HepG2 (cell line): ENCODE data around the gene NVL. TPM values are rescaled to one million over a fixed set of nuclear protein-coding genes. Genes with fewer than 3 reads are reported as not detected.

Experiments used
- AKAP8 ChIP-seq: sonication (generic); formaldehyde crosslinking; IDR thresholded peaks from 2 replicates; pipeline ENCODE4 v1.5.1; 2020; ENCODE audit warnings: mild to moderate bottlenecking, missing genetic modification reagents
- KDM6A ChIP-seq: IDR thresholded peaks from 2 replicates; pipeline ENCODE4 v1.6.1; 2016; ENCODE audit warnings: low read depth
- MAZ ChIP-seq, 2 experiments: sonication (generic) in 1 of 2; formaldehyde crosslinking in 1 of 2; IDR thresholded peaks; 2 replicates each; pipeline versions ENCODE4 v1.5.0 to v1.6.1; 2012 to 2020; ENCODE audit warnings: low read depth in 2 of 2, mild to moderate bottlenecking in 2 of 2, borderline replicate concordance in 1 of 2, improper control_type of control experiment in 1 of 2, low read length in 1 of 2, missing genetic modification reagents in 1 of 2, moderate library complexity in 1 of 2
- MTERF4 ChIP-seq: sonication (generic); formaldehyde crosslinking; IDR thresholded peaks from 2 replicates; pipeline ENCODE4 v1.8.0; 2023; ENCODE audit warnings: mild to moderate bottlenecking, missing genetic modification reagents
- NBN ChIP-seq: fragments of 450-650 bp; conservative IDR thresholded peaks from 2 replicates; pipeline ENCODE4 v1.6.1; 2017
- ZBED4 ChIP-seq: sonication (generic); formaldehyde crosslinking; IDR thresholded peaks from 2 replicates; pipeline ENCODE4 v1.4.0; 2020; ENCODE audit warnings: missing genetic modification reagents, borderline replicate concordance
- ZC3H4 ChIP-seq: sonication (generic); formaldehyde crosslinking; IDR thresholded peaks from 2 replicates; pipeline ENCODE4 v1.4.0; 2020; ENCODE audit warnings: missing genetic modification reagents, borderline replicate concordance
- ZMAT5 ChIP-seq: sonication (generic); formaldehyde crosslinking; IDR thresholded peaks from 2 replicates; pipeline ENCODE4 v1.5.0; 2020; ENCODE audit warnings: mild to moderate bottlenecking, low read depth, missing genetic modification reagents, borderline replicate concordance
- ZNF17 ChIP-seq: sonication (generic); formaldehyde crosslinking; IDR thresholded peaks from 2 replicates; pipeline ENCODE4 v1.5.0; 2020; ENCODE audit warnings: mild to moderate bottlenecking, missing genetic modification reagents
- ZNF292 ChIP-seq: sonication (generic); formaldehyde crosslinking; IDR thresholded peaks from 2 replicates; pipeline ENCODE4 v1.8.1; 2022; ENCODE audit warnings: mild to moderate bottlenecking, low read depth, missing genetic modification reagents, borderline replicate concordance
- polyA plus RNA-seq, 8 experiments: library from polyadenylated mRNA; depleted of rRNA in 3 of 8; stranded (reverse) in 7 of 8; unstranded in 1 of 8; fragments of >200 nt; fragmentation: Illumina TruSeq in 4 of 8; extraction: Trizol in 4 of 8; gene quantifications; 2 replicates each; pipeline versions ENCODE4 v1.2.1 to v1.2.3, GENCODE V29; 2011 to 2016; ENCODE audit warnings: low read depth in 4 of 8, missing spikeins in 1 of 8, mixed read lengths in 1 of 8; ENCODE audit not compliant: insufficient read depth in 1 of 8
- total RNA-seq, 5 experiments: library from RNA; depleted of rRNA; stranded (reverse); fragments of >200 nt; fragmentation: Illumina TruSeq; extraction: Trizol; gene quantifications; 2 replicates each; pipeline ENCODE4 v1.2.3, GENCODE V29; 2016; ENCODE audit warnings: low read depth in 1 of 5
- TF ChIP-seq, protein P1 (sequence below): sonication (generic); formaldehyde crosslinking; IDR thresholded peaks from 2 replicates; pipeline ENCODE4 v1.5.1; 2020; ENCODE audit warnings: missing genetic modification reagents, mild to moderate bottlenecking, borderline replicate concordance
- TF ChIP-seq, protein P2 (sequence below): IDR thresholded peaks from 2 replicates; pipeline ENCODE4 v1.6.1; 2016; ENCODE audit warnings: missing compliant biosample characterization, missing genetic modification reagents, borderline replicate concordance
- TF ChIP-seq, protein P3 (sequence below): sonication (generic); formaldehyde crosslinking; IDR thresholded peaks from 2 replicates; pipeline ENCODE4 v1.9.0; 2022; ENCODE audit warnings: missing genetic modification reagents, mild to moderate bottlenecking, borderline replicate concordance
- TF ChIP-seq, protein P4 (sequence below): sonication (generic); formaldehyde crosslinking; IDR thresholded peaks from 2 replicates; pipeline ENCODE4 v1.4.0; 2020; ENCODE audit warnings: missing genetic modification reagents

The NVL gene
- total and polyA plus RNA-seq, 2 of the 13 experiments (the other 11 are each of a cell fraction or from before 2014, with no cell fraction given): 8.3 to 21.0 TPM

DNA sequence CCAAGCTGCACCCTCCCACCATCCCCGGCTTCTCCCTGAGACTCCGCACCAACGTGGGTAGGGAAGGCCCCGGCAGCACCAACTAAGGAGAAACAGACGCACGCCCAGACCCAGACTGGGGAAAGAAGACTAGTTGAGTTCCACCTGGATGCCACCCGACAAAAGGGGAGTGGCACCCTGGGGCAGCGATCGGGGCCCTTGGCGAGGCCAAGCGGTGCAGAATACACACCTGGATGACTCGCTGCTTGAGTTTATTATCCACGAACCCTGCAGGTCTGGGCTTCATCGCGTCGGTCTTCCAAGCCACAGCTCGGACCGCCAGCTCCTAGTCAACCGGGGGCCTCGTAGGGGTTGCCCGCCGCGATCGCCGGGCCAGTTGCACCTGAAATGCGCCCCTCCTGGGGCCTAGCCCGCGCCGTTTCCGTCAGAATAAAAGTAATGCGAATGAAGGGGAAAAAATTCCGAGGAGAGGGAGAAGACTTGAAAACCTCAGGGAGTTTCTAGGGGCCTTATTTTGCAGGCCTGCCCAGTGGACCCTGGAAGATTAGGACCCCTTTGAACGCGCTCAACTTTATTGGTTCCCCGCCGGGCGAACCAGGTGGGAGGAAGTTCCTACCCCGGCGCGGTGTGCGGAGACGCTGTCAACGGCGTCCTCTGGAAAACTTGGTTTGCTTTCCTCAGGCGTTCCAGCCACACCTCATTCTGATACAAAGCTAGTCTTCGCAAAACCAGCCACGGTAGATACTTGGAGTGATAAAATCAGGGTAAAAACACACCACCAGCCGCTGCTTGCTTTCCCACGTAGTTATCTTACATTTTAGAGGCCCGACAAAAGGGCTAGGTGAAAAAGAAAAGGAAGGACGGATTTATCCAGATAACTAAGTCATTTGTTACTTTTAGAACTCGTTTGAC, at the start of gene NVL (continued):
- TF ChIP-seq MTERF4 (CRISPR knock-in tag) (0 out of 2 replicates have a peak, but pooled peaks have one; percentile 52), NBN (no peak), ZBED4 (CRISPR knock-in tag) (0 out of 2 replicates have a peak, but pooled peaks have one; percentile 23), KDM6A (CRISPR knock-in tag) (no peak), ZNF292 (CRISPR knock-in tag) (0 out of 2 replicates have a peak, but pooled peaks have one; percentile 8), ZNF17 (CRISPR knock-in tag) (no peak), AKAP8 (CRISPR knock-in tag) (no peak), MAZ (IDR thresholded peaks at IDR 0.05; ENCODE audit: borderline replicate concordance, low read depth, low read length) (peak; percentile 54; the same call in 1 of the 2 replicates), MAZ (CRISPR knock-in tag; IDR thresholded peaks at IDR 0.05; ENCODE audit: low read depth) (0 out of 2 replicates have a peak, but pooled peaks have one; percentile 50), ZC3H4 (CRISPR knock-in tag) (no peak), ZMAT5 (CRISPR knock-in tag) (no peak)
- TF ChIP-seq, protein P1, sequence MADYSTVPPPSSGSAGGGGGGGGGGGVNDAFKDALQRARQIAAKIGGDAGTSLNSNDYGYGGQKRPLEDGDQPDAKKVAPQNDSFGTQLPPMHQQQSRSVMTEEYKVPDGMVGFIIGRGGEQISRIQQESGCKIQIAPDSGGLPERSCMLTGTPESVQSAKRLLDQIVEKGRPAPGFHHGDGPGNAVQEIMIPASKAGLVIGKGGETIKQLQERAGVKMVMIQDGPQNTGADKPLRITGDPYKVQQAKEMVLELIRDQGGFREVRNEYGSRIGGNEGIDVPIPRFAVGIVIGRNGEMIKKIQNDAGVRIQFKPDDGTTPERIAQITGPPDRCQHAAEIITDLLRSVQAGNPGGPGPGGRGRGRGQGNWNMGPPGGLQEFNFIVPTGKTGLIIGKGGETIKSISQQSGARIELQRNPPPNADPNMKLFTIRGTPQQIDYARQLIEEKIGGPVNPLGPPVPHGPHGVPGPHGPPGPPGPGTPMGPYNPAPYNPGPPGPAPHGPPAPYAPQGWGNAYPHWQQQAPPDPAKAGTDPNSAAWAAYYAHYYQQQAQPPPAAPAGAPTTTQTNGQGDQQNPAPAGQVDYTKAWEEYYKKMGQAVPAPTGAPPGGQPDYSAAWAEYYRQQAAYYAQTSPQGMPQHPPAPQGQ (CRISPR knock-in tag): no peak
- TF ChIP-seq, protein P2, sequence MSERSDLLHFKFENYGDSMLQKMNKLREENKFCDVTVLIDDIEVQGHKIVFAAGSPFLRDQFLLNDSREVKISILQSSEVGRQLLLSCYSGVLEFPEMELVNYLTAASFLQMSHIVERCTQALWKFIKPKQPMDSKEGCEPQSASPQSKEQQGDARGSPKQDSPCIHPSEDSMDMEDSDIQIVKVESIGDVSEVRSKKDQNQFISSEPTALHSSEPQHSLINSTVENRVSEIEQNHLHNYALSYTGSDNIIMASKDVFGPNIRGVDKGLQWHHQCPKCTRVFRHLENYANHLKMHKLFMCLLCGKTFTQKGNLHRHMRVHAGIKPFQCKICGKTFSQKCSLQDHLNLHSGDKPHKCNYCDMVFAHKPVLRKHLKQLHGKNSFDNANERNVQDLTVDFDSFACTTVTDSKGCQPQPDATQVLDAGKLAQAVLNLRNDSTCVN (CRISPR knock-in tag): no peak; the same call in 1 of the 2 replicates
- TF ChIP-seq, protein P3, sequence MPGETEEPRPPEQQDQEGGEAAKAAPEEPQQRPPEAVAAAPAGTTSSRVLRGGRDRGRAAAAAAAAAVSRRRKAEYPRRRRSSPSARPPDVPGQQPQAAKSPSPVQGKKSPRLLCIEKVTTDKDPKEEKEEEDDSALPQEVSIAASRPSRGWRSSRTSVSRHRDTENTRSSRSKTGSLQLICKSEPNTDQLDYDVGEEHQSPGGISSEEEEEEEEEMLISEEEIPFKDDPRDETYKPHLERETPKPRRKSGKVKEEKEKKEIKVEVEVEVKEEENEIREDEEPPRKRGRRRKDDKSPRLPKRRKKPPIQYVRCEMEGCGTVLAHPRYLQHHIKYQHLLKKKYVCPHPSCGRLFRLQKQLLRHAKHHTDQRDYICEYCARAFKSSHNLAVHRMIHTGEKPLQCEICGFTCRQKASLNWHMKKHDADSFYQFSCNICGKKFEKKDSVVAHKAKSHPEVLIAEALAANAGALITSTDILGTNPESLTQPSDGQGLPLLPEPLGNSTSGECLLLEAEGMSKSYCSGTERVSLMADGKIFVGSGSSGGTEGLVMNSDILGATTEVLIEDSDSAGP (CRISPR knock-in tag): peak; percentile 66; the same call in 1 of the 2 replicates
- TF ChIP-seq, protein P4, sequence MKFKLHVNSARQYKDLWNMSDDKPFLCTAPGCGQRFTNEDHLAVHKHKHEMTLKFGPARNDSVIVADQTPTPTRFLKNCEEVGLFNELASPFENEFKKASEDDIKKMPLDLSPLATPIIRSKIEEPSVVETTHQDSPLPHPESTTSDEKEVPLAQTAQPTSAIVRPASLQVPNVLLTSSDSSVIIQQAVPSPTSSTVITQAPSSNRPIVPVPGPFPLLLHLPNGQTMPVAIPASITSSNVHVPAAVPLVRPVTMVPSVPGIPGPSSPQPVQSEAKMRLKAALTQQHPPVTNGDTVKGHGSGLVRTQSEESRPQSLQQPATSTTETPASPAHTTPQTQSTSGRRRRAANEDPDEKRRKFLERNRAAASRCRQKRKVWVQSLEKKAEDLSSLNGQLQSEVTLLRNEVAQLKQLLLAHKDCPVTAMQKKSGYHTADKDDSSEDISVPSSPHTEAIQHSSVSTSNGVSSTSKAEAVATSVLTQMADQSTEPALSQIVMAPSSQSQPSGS (CRISPR knock-in tag): peak; percentile 7; the same call in 1 of the 2 replicates
